Pons (tissue), 1 donor: ENCODE results near the gene ZMAT2.
"Not testable (repeated sequence)": the region's sequence is repeated elsewhere in the genome, so short reads cannot be mapped to it uniquely, and the experiment has no call there.

Experiments used
- DNase-seq: peaks from one replicate; pipeline ENCODE4 v3.0.0-alpha.2; 2016; ENCODE audit warnings: low spot score

Gene ZMAT2, protein sequence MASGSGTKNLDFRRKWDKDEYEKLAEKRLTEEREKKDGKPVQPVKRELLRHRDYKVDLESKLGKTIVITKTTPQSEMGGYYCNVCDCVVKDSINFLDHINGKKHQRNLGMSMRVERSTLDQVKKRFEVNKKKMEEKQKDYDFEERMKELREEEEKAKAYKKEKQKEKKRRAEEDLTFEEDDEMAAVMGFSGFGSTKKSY

DNA sequence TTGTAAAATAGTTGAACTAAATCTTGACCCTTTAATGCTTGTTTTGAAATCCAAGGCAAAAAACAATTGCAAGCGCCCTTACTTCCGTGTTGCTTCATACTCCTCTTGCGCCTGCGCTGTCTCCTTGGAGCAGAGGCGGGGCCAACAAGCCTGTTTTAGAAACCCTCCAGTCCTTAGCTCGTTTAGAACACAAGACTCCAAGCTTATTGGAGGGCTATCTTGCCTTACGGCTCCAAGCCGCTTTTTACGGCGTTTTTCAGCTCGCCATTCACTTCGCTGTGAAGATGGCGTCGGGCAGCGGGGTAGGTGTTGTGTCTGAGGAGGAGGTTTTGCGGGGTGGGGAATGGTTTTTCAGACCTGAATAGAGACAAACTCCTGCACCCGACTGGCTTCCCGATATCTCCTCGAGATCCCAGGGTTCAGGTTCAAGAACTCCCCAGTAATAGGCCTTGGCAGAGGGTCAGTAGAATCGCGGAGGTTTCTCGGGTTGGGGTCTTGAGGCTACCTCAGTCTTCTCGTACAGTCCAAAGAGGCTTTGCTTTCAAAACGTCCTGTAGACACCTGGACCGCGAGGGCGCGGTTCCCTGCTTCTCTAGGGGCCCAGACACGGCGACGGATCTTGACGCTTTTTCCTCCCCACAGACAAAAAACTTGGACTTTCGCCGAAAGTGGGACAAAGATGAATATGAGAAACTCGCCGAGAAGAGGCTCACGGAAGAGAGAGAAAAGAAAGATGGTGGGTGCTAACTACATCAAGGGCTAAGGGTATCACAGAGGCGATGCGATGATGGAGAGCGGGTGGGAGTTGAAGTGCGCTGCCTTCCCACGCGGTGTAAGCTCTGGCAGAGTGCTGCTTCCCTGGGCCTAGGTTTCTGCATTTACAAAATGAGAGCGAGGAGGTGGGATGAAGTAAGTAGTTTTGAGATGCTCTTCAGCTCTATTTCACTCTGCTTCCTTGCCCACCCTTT is at the start of gene ZMAT2:
Gene ZMAT2, plus strand, starts transcription at position 271 of the 968 bp plus-strand sequence. Its CDS starts 14 bp downstream, at position 285.
- peak; percentile 100 for DNase-seq

DNA sequence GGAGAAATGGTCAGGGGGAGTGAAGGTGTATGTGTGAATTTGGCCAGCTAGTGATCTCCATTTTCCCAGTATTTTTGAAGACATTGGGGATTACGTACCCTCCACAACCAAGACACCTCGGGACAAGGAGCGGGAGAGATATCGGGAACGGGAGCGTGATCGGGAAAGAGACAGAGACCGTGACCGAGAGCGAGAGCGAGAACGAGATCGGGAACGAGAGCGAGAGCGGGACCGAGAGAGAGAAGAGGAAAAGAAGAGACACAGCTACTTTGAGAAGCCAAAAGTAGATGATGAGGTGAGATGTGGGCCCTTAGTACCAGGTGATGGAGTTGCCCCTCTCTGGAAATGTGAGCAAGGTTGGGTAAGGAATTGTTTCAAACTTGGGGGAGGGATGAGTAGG is 41.4 kb upstream of the ZMAT2 start:
- DNase-seq, result no peak

DNA sequence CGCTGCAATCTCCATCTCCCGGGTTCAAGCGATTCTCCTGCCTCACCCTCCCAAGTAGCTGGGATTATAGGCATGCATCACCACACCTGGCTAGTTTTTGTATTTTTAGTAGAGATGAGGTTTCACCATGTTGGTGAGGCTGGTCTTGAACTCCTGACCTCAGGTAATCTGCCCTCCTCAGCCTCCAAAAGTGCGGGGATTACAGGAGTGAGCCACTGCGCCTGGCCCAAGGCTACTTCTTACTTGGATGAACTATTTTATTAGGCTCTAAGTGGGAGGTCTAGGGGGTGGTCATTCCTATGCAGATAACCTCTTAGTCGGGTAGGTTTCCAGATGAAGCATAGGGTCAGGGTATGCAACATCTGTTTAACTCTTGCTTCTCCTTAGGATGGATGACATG is 39.9 kb upstream of the ZMAT2 start:
- not testable (repeated sequence) for DNase-seq

DNA sequence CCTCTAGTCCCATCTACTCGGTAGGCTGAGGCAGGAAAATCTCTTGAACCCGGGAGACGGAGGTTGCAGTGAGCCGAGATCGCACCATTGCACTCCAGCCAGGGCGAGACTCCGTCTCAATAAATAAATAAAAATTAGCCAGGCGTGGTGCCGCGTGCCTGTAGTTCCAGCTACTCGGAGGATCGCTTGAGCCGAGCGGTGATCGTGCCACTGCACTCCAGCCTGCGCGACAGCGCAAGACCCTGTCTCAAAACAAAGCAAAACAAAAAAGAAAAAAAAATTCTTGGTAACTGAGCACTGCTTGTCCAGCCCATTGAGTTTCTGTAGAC is 36.3 kb upstream of the ZMAT2 start:
- DNase-seq, result no peak

DNA sequence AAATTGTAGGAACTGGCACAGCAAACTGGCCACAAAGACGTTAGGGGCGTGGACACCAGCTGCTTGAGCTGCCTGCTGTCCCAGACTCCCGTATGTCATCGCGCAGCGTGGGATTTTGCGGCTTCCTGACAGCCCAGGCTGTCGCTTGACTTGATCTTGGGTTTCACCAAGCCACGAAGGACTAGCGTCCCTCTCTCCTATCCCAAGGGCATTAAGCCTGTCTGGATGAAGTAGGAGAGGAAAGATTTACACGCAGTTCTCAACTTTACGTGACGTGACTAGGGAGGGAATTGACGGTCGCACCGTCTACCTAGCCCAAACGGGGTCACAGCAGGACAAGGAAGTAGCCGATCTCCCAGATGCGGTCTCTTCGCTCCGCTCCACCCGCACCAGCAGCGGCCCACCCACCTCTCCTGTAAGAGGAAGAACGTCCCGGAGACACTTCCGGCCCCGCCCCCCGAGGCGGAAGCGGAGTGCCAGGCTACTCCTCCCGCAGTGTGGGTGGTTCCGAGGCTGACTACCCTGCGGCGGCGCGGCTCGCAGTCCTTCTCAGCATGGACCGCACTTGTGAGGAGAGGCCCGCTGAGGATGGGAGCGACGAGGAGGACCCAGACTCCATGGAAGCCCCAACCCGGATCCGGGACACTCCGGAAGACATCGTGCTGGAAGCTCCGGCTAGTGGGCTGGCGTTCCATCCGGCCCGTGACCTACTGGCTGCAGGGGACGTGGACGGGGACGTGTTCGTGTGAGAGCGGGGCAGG is 35.7 kb upstream of the ZMAT2 start, which contains the start of gene WDR55:
Gene WDR55, plus strand, starts transcription at position 546 of the 761 bp plus-strand sequence. Its CDS starts 9 bp downstream, at position 555.
- DNase-seq, result peak; percentile 95

DNA sequence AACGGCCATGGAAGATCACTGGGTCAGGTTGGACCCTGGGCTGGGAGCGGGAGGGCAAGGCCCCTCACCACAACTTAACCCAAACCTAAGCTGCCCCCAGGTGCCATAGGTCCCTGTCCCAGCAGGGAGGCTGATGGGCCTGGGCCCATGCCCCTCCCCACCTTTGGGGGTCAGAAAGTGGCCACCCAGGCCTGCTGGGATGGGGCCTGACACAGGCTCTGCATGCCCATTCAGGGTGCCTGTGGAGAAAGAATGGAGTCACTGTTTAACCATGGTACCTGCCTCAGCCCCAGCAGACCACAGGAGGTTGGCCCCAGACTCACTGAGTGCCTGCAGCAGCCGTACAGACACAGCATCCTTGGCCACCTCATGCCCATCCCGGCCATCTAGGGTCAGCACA is 29.2 kb upstream of the ZMAT2 start:
- not testable (repeated sequence) for DNase-seq

DNA sequence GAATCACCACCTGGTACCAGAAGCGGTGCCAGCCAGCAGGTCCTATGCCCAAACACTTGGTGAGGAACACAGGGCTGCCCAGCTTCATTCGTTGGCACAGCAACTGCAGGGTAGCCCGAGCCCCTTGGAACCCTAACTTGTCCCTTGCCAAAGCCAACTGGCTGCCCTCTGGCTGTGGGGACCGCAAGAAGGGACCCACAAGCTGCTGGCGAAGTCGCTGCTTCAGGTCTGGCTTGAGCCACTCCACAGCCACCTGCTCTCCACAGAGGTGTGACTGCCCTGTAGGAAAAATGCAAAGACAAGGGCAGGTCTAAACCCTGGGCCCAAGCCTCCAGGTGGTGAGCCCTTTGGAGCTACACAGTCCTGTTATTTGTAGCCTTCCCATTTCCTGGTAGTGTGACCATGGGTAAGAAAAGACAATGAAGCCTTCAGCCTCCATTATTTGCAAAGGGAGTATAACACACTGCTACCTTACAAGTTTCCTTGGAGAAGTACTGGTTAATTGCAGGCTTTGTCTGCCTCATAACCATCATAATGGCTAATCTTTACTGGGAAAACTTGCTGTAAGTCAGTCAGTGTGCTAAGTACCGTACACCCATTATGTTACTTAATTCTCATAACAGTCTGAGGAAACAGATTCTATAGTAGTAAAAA is 28.6 kb upstream of the ZMAT2 start:
- DNase-seq, result no peak

DNA sequence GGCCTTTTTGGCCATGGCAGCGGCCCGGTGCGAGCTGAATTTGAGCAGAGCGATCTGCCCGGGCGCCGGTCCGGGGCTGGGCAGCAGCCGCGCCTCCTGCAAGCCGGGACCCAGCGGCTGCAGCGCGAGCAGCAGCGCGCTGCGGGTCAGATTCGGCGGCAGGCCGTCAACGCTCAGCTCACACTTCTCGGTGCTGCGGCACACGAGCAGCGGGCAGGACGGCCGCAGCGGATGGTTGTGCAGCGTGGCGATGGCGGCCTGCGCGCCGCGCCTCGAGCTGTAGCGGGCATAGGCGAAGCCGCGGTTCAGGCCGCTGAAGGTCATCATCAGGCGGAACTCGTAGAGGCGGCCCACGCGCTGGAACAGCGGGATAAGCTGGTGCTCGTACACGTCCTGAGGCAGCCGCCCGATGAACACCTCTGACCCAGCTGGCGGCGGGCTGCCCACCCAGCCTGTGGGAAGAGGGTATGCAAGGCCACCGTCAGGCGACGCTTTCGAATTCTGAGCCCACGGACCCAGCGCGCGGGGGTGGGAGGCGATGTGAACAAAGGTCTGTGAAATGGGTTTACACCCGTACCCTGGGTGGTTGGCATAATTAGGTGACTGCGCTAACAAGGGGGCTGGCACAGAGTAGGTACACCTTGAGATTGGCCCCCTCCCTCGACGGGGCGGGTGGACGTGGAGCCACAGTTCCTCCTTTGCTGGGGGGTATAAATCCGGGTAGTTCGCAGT is 27.6 kb upstream of the ZMAT2 start:
- DNase-seq, result no peak

DNA sequence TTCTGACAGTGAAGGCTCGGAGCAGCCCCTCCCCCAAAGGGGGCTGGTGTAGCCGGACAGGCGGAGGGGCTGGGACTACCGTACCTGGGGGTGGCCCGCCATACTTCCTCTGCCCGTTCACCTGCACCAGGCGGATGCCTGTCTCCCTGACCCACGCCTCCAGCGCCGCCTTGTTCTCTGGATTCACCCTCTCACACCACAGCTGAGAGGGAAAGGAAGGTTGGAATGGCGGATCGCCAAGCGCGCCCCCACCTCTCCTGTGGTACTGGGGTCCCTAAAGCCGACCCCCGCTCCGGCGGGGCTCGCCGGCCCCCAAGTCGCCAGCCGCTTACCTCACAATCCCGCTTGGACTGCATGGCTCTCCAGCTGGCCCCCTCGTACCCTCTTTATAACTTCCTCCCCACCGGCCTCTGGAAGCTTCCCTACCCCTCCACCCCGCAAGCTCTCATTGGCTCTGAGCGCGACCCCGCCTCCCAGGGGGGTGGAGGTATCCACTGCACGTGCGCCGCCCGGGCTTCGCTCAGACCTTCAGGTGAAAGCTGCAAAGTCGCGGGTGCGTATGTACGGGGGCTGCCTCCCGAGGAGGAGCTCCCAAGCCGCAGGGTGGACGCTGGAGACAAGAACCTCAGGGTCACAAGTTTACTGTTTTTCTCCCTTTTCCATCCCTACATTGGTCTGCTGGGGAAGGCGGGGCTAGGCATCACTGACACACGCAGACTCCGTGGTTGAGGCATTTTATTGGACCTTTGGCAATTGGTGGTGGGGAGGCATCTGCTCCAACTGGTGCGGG is 26.9 kb upstream of the ZMAT2 start, which contains the start of gene DND1:
Gene DND1, minus strand, starts transcription at position 390 of the 790 bp plus-strand sequence. Its CDS starts 34 bp downstream, at position 356.
- no peak for DNase-seq

DNA sequence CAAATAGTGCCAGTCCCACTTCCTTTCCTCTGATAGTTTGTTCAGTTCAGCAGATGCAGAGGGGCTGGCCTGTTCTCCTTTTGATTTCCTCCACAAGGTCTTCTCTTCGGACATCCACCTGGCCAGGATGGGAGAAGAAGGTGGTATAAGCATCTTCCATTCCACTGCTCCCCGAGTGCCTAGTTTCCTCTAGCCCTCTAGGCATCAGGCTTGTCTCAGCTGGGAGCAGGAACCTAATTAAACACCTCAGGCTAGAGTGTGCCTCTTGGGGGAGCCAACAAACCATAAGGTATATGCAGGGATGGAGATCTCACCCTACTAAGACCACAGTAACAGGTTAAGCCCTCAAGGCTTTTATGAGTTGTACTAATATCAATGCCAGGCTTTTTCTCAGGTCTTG is 26.0 kb upstream of the ZMAT2 start:
- no peak for DNase-seq

DNA sequence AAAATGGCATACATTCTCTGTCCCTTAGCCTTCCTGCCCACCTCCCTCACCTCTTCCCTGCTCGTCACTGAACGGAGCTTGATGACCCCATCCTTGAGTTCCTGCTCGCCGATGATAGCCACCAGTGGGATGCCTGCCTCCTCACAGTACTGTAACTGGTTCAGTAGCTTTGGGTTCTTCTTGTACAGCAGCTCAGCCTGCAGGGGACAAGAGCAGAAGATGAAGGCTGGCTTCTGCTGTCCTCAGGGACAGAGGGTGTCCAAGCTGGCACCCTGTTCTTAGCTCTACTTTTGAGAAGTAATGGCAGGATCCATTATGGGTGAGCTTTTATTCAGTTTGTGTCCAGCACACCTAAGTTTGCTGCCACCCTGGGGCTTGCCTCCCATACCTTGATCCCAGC is 25.6 kb upstream of the ZMAT2 start:
- DNase-seq, result no peak

DNA sequence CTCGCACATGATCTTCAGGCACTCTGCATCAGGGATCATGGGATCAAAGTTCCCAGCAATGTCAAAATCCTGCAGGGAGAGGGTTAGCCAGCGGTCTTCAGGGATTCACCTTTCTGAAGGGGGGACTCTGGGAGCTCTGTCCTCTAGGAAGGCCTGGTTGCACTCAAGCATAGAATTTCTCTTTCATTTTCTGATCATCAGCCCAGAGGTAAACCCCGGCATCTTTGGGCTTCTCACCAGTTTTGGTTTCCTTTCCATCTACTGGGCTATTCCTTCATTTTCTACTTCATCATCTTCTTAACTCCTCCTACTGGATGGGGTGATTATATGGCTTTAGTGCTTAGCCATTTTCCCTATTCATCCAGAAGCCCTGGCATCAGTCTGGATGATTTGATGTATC is 22.3 kb upstream of the ZMAT2 start:
- no peak for DNase-seq

DNA sequence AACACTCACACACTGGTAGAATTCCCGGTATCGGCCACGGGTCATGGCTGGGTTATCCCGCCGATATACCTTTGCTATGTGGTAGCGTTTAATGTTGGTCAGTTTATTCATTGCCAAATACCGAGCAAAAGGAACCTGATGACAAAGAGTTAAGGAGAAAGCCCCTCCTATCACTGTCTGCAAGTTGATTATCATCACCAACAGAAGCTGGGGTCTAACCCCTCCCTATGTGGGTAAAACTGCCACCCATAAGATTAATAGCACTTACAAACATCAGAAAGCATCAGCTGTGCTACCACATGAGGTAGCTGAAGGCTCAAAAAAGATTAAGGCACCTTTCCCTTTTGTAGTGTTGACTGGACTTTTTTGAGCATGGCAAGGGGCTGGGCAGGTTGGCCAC is 21.3 kb upstream of the ZMAT2 start:
- no peak for DNase-seq

DNA sequence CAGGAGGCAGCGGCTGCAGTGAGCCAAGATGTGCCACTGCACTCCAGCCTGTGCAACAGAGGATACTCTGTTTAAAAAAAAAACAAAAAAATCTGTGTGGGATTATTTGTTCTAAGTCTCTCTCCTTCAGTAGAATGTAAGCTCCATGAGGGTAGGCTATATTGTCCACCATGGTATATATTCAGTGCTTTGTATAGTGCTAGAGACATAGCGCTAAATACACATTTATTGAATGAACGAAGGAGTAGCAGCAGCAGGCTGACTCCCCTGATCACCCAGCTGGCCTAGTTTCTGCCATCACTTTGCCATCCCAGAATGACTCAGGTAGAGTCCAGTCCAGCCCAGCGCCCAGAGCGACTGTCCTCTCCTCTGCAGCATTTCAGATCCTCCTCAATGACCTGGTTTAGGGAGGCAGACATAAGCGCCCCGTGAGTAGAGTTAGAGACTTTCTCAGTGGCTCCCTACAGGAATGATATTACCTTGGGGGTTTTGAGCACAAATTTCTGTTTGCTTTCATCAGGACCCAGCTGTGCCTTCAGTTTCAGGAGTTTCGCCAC is 9.8 kb upstream of the ZMAT2 start:
- DNase-seq, result no peak

DNA sequence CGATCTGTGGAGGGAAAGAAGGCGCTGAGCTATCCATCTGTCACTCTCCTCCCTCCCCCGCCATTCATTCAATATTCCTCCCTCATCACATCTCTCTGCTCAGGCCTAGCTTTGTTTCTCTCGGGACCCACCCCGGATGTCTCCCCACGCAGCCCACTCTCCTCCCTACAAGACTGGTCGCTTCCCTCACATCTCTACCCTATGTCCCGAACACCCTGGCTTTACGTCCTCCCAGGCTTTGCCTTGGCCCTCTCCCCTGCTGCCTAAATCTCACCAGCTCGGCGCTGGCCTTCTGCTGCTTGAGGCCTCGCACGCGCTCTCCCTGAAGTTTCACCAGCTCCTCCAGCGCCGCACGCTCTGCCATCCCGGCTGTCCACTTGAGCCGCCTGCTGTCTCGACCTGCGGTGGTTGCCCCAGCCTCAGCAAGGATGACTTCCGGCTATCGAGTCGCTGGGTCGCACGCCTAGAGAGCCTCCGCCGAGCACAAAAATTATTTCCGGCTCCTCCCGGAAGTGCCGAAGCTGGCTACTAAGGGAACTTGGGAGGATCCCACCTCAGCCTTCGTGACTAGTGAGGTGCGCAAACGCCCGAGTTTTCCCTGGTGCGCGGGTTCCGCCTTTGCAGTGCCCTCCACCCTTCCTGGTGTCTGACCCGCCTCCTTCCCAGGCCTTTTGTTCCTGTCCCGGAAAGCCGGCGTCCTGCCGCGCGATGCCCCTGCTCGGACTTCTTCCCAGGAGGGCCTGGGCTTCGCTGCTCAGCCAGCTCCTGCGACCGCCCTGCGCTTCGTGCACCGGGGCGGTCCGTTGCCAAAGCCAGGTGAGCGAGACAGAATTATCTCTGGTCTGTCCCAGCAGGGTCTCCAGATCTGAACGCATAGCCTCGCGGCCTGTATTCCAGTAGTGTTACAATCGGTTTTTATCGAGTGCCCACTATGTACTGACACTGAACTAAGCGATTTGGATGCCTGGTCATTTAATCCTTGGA is 9.0 kb upstream of the ZMAT2 start, which contains the start of the genes HARS1 and HARS2:
Gene HARS1, minus strand, starts transcription at position 430 of the 984 bp plus-strand sequence. Its CDS starts 66 bp downstream, at position 364.
Gene HARS2, plus strand, starts transcription at position 515 of the 984 bp plus-strand sequence. Its CDS starts 194 bp downstream, at position 709.
- DNase-seq, result peak; percentile 89

DNA sequence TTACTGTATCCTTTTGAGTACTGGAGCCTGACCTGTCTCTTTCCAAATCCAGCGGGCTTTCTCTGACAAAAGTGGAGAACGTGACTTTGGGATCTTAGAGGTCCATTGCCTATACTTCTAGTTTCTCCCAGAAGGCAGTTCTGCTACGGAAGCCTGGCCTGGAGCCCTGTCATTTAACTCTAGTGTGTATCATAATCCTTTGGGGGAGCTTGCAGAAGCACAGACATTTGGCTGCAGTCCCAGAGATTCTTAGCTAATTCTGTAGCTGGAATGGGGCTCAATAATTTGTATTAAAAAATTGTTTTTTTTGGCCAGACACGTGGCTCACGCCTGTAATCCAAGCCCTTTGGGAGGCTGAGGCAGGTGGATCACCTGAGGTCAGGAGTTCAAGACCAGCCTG is 6.0 kb upstream of the ZMAT2 start:
- no peak for DNase-seq

DNA sequence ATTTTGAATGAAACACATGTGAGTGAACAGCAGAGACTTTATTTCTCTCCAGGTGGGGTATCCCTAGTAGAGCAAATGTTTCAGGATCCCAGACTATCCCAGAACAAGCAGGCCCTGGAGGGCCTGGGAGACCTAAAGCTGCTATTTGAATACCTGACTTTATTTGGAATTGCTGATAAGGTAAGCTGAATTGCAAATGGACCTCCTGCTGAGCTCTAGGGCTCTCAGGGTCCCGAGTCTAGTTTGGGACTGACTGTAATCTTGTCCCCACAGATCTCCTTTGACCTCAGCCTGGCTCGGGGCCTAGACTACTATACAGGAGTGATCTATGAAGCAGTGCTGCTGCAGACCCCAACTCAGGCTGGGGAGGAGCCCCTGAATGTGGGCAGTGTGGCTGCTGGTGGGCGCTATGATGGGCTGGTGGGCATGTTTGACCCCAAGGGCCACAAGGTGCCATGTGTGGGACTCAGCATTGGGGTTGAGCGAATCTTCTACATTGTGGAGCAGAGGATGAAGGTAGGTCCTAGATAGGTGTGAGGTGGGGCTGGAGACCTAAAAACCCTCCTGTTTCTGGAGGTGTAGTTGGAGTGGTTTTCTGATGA is 3.3 kb upstream of the ZMAT2 start:
- DNase-seq, result no peak

DNA sequence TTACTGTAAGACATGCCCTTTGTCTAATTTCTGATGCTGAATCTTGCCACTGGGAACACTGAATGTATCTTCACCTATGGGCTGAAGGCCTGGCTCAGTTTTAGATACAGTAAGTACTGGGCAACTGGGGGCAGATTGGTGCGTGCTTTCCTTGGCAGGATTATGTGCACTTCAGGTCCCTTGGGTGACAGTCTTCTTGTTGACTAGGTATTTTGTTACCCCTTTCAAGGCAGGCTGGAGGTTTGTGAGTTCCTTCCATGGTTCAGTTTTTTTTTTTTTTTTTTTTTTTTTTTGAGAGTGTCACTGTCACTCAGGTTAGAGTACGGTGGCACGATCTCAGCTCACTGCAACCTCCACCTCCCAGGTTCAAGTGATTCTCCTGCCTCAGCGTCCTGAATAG is 7.6 kb downstream of the ZMAT2 start:
- no peak for DNase-seq
